Fibroblast of upper back skin (primary cell): ENCODE results near the gene NUP54.

ENCODE experiments used
- DNase-seq: peaks from one replicate; pipeline ENCODE4 v3.0.0-alpha.2; 2013

NUP54 gene

GRCh38 chr4:76148142-76148865 lies at the start of gene NUP54:
Gene NUP54, minus strand, starts transcription at chr4:76148397. Its CDS starts 23 bp downstream, at chr4:76148374.
- peak; percentile 93 for DNase-seq

- DNase-seq: no peak
Measured at GRCh38 chr4:76197031-76197743, 49.0 kb upstream of the NUP54 start.

GRCh38 chr4:76196376-76196775 lies 48.2 kb upstream of the NUP54 start:
- DNase-seq: no peak

- DNase-seq: no peak
Measured at GRCh38 chr4:76195326-76195725, 47.1 kb upstream of the NUP54 start.

- peak; percentile 91 for DNase-seq
Measured at GRCh38 chr4:76194325-76194724, 46.1 kb upstream of the NUP54 start.

- no peak for DNase-seq
Measured at GRCh38 chr4:76192236-76192635, 44.0 kb upstream of the NUP54 start.

GRCh38 chr4:76188557-76188956 lies 40.4 kb upstream of the NUP54 start:
- no peak for DNase-seq

GRCh38 chr4:76188149-76188548 lies 40.0 kb upstream of the NUP54 start:
- DNase-seq: no peak

- DNase-seq: no peak
Measured at GRCh38 chr4:76187152-76187551, 39.0 kb upstream of the NUP54 start.

- no peak for DNase-seq
Measured at GRCh38 chr4:76182463-76182862, 34.3 kb upstream of the NUP54 start.

- peak; percentile 72 for DNase-seq
Measured at GRCh38 chr4:76179398-76180318, 31.5 kb upstream of the NUP54 start.

- peak; percentile 13 for DNase-seq
Measured at GRCh38 chr4:76178296-76178695, 30.1 kb upstream of the NUP54 start.

GRCh38 chr4:76177709-76178108 lies 29.5 kb upstream of the NUP54 start:
- DNase-seq: no peak

GRCh38 chr4:76175336-76175735 lies 27.1 kb upstream of the NUP54 start:
- DNase-seq: no peak

- no peak for DNase-seq
Measured at GRCh38 chr4:76174216-76174615, 26.0 kb upstream of the NUP54 start.

- no peak for DNase-seq
Measured at GRCh38 chr4:76168688-76169087, 20.5 kb upstream of the NUP54 start.

- no peak for DNase-seq
Measured at GRCh38 chr4:76166480-76166879, 18.3 kb upstream of the NUP54 start.

- DNase-seq: no peak
Measured at GRCh38 chr4:76160355-76160754, 12.2 kb upstream of the NUP54 start.

- no peak for DNase-seq
Measured at GRCh38 chr4:76156635-76157034, 8.4 kb upstream of the NUP54 start.

GRCh38 chr4:76155979-76156378 lies 7.8 kb upstream of the NUP54 start:
- no peak for DNase-seq

GRCh38 chr4:76153356-76153755 lies 5.2 kb upstream of the NUP54 start:
- DNase-seq: no peak

GRCh38 chr4:76147454-76148141 lies 599 bp downstream of the NUP54 start:
- DNase-seq: peak; percentile 81

- no peak for DNase-seq
Measured at GRCh38 chr4:76144546-76144945, 3.7 kb downstream of the NUP54 start.
